MM.1S (cell line): ENCODE results near the gene AUP1.

Experiments
- DNase-seq: peaks from one replicate; pipeline ENCODE4 v3.0.0-alpha.2; 2015
- H2AFZ ChIP-seq: fragments of 300-600 bp; sonication (generic); 2 replicates; pipeline ENCODE4 v1.6.0; 2016; ENCODE audit warnings: antibody characterized with exemption, low read length
- H3F3A ChIP-seq: fragments of 300-600 bp; sonication (generic); 2 replicates; pipeline ENCODE4 v1.6.1; 2016; ENCODE audit warnings: mild to moderate bottlenecking, antibody characterized with exemption, low read length, moderate library complexity, mixed read lengths; ENCODE audit not compliant: insufficient read depth
- H3K27ac ChIP-seq: fragments of 300-600 bp; sonication (generic); 2 replicates; pipeline ENCODE4 v1.5.1; 2016; ENCODE audit warnings: mild to moderate bottlenecking, low read length
- H3K27me3 ChIP-seq: fragments of 300-600 bp; sonication (generic); replicated peaks from 2 replicates; pipeline ENCODE4 v1.6.0; 2016; ENCODE audit warnings: low read length; ENCODE audit not compliant: insufficient read depth
- H3K36me3 ChIP-seq: fragments of 300-600 bp; sonication (generic); replicated peaks from 2 replicates; pipeline ENCODE4 v1.6.1; 2016; ENCODE audit warnings: mild to moderate bottlenecking, low read length, mixed read lengths; ENCODE audit not compliant: insufficient read depth
- H3K4me1 ChIP-seq: fragments of 300-600 bp; sonication (generic); 2 replicates; pipeline ENCODE4 v1.6.1; 2016; ENCODE audit warnings: low read length, mixed read lengths
- H3K4me2 ChIP-seq: fragments of 300-600 bp; sonication (generic); 2 replicates; pipeline ENCODE4 v1.6.0; 2016; ENCODE audit warnings: low read depth, low read length
- H3K4me3 ChIP-seq: fragments of 300-600 bp; sonication (generic); 2 replicates; pipeline ENCODE4 v1.5.1; 2016; ENCODE audit warnings: low read length, mixed read lengths
- H3K79me2 ChIP-seq: fragments of 300-600 bp; sonication (generic); 2 replicates; pipeline ENCODE4 v1.6.1; 2016; ENCODE audit warnings: mixed run types, low read length, mixed read lengths
- H3K9ac ChIP-seq: fragments of 300-600 bp; sonication (generic); 2 replicates; pipeline ENCODE4 v1.6.1; 2016; ENCODE audit warnings: low read length, mixed read lengths
- H3K9me2 ChIP-seq: fragments of 300-600 bp; sonication (generic); replicated peaks from 2 replicates; pipeline ENCODE4 v1.6.1; 2016; ENCODE audit warnings: mild to moderate bottlenecking, low read length, mixed read lengths; ENCODE audit not compliant: insufficient read depth
- H3K9me3 ChIP-seq: fragments of 300-600 bp; sonication (generic); replicated peaks from 2 replicates; pipeline ENCODE4 v1.6.1; 2016; ENCODE audit warnings: mild to moderate bottlenecking, low read length, mixed read lengths; ENCODE audit not compliant: insufficient read depth
- H4K20me1 ChIP-seq: fragments of 300-600 bp; sonication (generic); 2 replicates; pipeline ENCODE4 v1.6.1; 2016; ENCODE audit warnings: mild to moderate bottlenecking, low read length, moderate library complexity, mixed read lengths; ENCODE audit not compliant: insufficient read depth
- EZH2 ChIP-seq: fragments of 300-600 bp; sonication (generic); optimal IDR thresholded peaks from 2 replicates; pipeline ENCODE3; 2017; ENCODE audit warnings: low read depth, mild to moderate bottlenecking, antibody characterized with exemption, low read length, mixed read lengths
- EZH2phosphoT487 ChIP-seq: fragments of 300-600 bp; sonication (generic); IDR thresholded peaks from 2 replicates; pipeline ENCODE4 v1.6.1; 2018; ENCODE audit warnings: antibody characterized with exemption, low read length
- TF ChIP-seq, protein P1 (sequence below): fragments of 300-600 bp; sonication (generic); IDR thresholded peaks from 2 replicates; pipeline ENCODE4 v1.5.1; 2016; ENCODE audit warnings: antibody characterized with exemption, low read length, mixed read lengths

Gene AUP1

DNA sequence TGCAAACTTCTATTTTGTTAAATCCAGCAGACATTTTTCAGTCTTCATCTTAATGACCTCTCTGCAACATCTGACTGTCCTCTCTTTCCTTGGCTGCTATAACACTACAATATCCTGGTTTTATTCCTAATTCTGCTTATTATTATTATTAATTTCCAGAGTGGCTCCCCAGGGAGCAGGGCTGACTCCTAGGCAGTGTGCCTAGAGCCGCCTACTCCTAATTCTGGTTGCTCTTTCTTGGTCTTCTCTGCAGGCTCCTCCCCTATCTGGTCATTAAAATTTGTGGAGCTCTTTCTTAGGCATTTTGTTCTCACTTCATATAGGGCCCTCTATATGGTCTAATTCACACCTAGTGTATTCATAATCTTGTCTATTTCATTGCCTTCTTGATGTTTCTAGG is 13.5 kb upstream of the AUP1 start:
- no peaks in the 10 kb centered on the region for H4K20me1 ChIP-seq
- no peak overlapping the region for H3K4me3 ChIP-seq
- H3K36me3 ChIP-seq: no peaks in the 10 kb centered on the region
- no peak overlapping the region for H2AFZ ChIP-seq
- H3F3A ChIP-seq: no peaks in the 10 kb centered on the region
- H3K4me2 ChIP-seq: no peak overlapping the region
- no peaks in the 10 kb centered on the region for H3K9me3 ChIP-seq
- H3K9me2 ChIP-seq: no peaks in the 10 kb centered on the region
- H3K79me2 ChIP-seq: no peaks in the 10 kb centered on the region
- TF ChIP-seq, protein P1, sequence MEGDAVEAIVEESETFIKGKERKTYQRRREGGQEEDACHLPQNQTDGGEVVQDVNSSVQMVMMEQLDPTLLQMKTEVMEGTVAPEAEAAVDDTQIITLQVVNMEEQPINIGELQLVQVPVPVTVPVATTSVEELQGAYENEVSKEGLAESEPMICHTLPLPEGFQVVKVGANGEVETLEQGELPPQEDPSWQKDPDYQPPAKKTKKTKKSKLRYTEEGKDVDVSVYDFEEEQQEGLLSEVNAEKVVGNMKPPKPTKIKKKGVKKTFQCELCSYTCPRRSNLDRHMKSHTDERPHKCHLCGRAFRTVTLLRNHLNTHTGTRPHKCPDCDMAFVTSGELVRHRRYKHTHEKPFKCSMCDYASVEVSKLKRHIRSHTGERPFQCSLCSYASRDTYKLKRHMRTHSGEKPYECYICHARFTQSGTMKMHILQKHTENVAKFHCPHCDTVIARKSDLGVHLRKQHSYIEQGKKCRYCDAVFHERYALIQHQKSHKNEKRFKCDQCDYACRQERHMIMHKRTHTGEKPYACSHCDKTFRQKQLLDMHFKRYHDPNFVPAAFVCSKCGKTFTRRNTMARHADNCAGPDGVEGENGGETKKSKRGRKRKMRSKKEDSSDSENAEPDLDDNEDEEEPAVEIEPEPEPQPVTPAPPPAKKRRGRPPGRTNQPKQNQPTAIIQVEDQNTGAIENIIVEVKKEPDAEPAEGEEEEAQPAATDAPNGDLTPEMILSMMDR: no peak
- TF ChIP-seq EZH2phosphoT487 (no peak), EZH2 (no peak)
- H3K27ac ChIP-seq: no peak overlapping the region
- H3K4me1 ChIP-seq: no peaks in the 10 kb centered on the region
- peaks cover 25% of the 10 kb centered on the region for H3K27me3 ChIP-seq
- DNase-seq: no peak
- no peak overlapping the region for H3K9ac ChIP-seq

DNA sequence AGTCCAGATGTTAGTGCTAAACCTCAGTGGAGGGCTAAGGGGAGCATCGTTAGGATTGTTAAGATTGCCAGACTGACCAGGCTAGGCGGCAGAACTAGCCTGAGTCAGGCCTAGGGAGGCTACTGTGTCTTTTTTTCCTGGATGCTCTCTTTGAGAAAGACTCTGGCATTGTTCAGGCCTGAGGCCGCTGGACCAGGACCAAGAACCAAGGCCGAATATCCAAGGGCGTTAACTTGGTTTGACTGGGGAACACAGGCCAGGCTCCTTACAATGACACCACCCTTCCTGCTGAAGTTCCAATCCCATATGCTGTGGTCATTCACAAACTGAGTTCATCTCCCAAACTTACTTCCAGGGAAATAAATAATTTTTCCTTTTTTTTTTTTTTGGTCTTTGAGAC is 10.8 kb upstream of the AUP1 start:
- DNase-seq: no peak
- Histone ChIP-seq H3K9me2 (no peaks in the 10 kb centered on the region), H3K9me3 (no peaks in the 10 kb centered on the region), H3F3A (no peaks in the 10 kb centered on the region), H3K36me3 (no peaks in the 10 kb centered on the region), H3K4me3 (no peak overlapping the region), H4K20me1 (no peaks in the 10 kb centered on the region), H3K27ac (no peak overlapping the region), H3K4me2 (no peak overlapping the region), H3K9ac (no peak overlapping the region), H3K79me2 (no peaks in the 10 kb centered on the region), H3K27me3 (peaks cover 17% of the 10 kb centered on the region), H2AFZ (no peak overlapping the region), H3K4me1 (no peaks in the 10 kb centered on the region)
- TF ChIP-seq, protein P1: no peak
- TF ChIP-seq EZH2: no peak
- no peak for TF ChIP-seq EZH2phosphoT487

- Histone ChIP-seq H3F3A (no peaks in the 10 kb centered on the region), H3K27me3 (peaks cover 12% of the 10 kb centered on the region; the same call in 1 of the 2 replicates), H3K9ac (no peak overlapping the region), H3K79me2 (no peaks in the 10 kb centered on the region), H2AFZ (no peak overlapping the region), H3K9me3 (no peaks in the 10 kb centered on the region), H4K20me1 (no peaks in the 10 kb centered on the region), H3K4me2 (no peak overlapping the region), H3K9me2 (no peaks in the 10 kb centered on the region), H3K36me3 (no peaks in the 10 kb centered on the region), H3K27ac (no peak overlapping the region), H3K4me1 (no peaks in the 10 kb centered on the region), H3K4me3 (no peak overlapping the region)
- DNase-seq: no peak
- TF ChIP-seq, protein P1: no peak
- TF ChIP-seq EZH2: no peak
- TF ChIP-seq EZH2phosphoT487: no peak
These were observed 9.4 kb upstream of the AUP1 start for GRCh38 chr2:74538881-74539339.
